Pulmonary artery endothelial cell (primary cell): Measurements from ENCODE around the gene SORCS2. TPM values are rescaled to one million over a fixed set of nuclear protein-coding genes. Genes with fewer than 3 reads are reported as not detected.

Experiments
- DNase-seq: peaks from one replicate; pipeline ENCODE4 v3.0.0-alpha.2; 2011; ENCODE audit warnings: low read depth, low spot score
- total RNA-seq: library from RNA; depleted of rRNA; stranded (reverse); fragments of >200 nt; gene quantifications from 2 replicates; pipeline ENCODE4 v1.2.3, GENCODE V29; 2014

Gene SORCS2
- total RNA-seq, 1 donor from 2014 or later: not detected

- DNase-seq: no peak
Measured at GRCh38 chr4:7646384-7647061, 454.2 kb downstream of the SORCS2 start.

GRCh38 chr4:7647186-7647585, 454.8 kb downstream of the SORCS2 start:
- no peak for DNase-seq

- no peak for DNase-seq
Measured at GRCh38 chr4:7647600-7648543, 455.5 kb downstream of the SORCS2 start.

- no peak for DNase-seq
Measured at GRCh38 chr4:7648544-7649395, 456.4 kb downstream of the SORCS2 start.

- no peak for DNase-seq
Measured at GRCh38 chr4:7649411-7649740, 457.0 kb downstream of the SORCS2 start.

GRCh38 chr4:7649741-7650531, 457.6 kb downstream of the SORCS2 start:
- no peak for DNase-seq

GRCh38 chr4:7650606-7651385, 458.5 kb downstream of the SORCS2 start:
- no peak for DNase-seq

- no peak for DNase-seq
Measured at GRCh38 chr4:7651461-7651921, 459.2 kb downstream of the SORCS2 start.

GRCh38 chr4:7652006-7652405, 459.7 kb downstream of the SORCS2 start:
- DNase-seq: no peak

- DNase-seq: no peak
Measured at GRCh38 chr4:7652451-7652881, 460.1 kb downstream of the SORCS2 start.

- DNase-seq: no peak
Measured at GRCh38 chr4:7652906-7653305, 460.6 kb downstream of the SORCS2 start.

- no peak for DNase-seq
Measured at GRCh38 chr4:7653510-7654369, 461.4 kb downstream of the SORCS2 start.

GRCh38 chr4:7654550-7655445, 462.5 kb downstream of the SORCS2 start:
- DNase-seq: no peak

GRCh38 chr4:7655511-7656243, 463.3 kb downstream of the SORCS2 start:
- DNase-seq: no peak

GRCh38 chr4:7656244-7656800, 464.0 kb downstream of the SORCS2 start:
- DNase-seq: no peak

GRCh38 chr4:7657545-7658297, 465.4 kb downstream of the SORCS2 start:
- DNase-seq: no peak
